ENCODE results near the gene SCFD1. TPM values are rescaled to one million over a fixed set of nuclear protein-coding genes. Genes with fewer than 3 reads are reported as not detected.
"Not testable (repeated sequence)": the region's sequence is repeated elsewhere in the genome, so short reads cannot be mapped to it uniquely, and the experiment has no call there.

The SCFD1 gene
- total and polyA plus RNA-seq, 2 donors (not counting 1 experiment from before 2014, with no cell fraction given), result 110 to 129 TPM

DNA sequence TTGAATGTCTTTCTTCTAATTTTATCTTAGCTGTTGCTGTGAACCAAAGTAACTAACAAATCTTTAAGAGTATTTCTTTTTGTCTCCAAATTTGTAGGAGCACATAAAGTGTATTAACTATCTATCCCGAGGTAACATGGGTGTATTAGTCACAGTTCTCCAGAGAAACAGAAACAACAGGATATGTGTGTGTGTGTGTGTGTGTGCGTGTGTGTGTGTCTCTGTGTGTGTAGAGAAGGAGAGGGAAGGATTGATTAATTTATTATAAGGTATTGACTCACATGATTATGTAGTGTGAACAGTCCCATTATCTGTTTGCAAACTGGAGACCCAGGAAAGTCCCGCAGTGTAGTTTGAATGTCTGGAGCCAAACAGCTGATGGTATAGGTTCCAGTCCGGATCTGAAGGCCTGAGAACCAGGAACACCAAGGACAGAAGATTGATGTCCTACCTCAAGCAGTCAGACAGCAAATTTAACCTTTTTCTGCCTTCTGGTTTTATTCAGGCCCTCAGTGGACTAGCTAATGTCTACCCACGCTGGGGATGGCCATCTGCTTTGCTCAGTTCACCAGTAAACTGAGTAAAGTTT lies 48.8 kb upstream of the SCFD1 start:
- no peak overlapping the region for H3K27ac ChIP-seq (ENCODE audit: insufficient read depth, low read length)
- H3K9ac ChIP-seq (ENCODE audit: insufficient read depth, low read length), result no peak overlapping the region
- no peak overlapping the region for H3K4me3 ChIP-seq (replicated peaks in 1 of 4; ENCODE audit: control extremely low read depth in 1 of 4, insufficient read depth in 1 of 4, low read depth in 3 of 4, low read length in 4 of 4)
- H4K20me1 ChIP-seq (ENCODE audit: control insufficient read depth, extremely low read depth, insufficient read depth, low read length), result no peaks in the 10 kb centered on the region
- H3K9me3 ChIP-seq (ENCODE audit: control insufficient read depth, insufficient read depth, low read depth, low read length), result no peaks in the 10 kb centered on the region
- no peak overlapping the region for H3K4me2 ChIP-seq (ENCODE audit: extremely low read depth, insufficient read depth, low read length)
- no peak overlapping the region for H2AFZ ChIP-seq (ENCODE audit: low read length)
- no peaks in the 10 kb centered on the region for H3K27me3 ChIP-seq (ENCODE audit: control insufficient read depth, insufficient read depth, low read length)
- H3K4me1 ChIP-seq (ENCODE audit: control insufficient read depth, extremely low read depth, insufficient read depth, low read length), result peaks cover 8% of the 10 kb centered on the region
- no peak for TF ChIP-seq EZH2 (IDR thresholded peaks at IDR 0.05; ENCODE audit: low read length, missing control alignments)
- TF ChIP-seq, protein P1, sequence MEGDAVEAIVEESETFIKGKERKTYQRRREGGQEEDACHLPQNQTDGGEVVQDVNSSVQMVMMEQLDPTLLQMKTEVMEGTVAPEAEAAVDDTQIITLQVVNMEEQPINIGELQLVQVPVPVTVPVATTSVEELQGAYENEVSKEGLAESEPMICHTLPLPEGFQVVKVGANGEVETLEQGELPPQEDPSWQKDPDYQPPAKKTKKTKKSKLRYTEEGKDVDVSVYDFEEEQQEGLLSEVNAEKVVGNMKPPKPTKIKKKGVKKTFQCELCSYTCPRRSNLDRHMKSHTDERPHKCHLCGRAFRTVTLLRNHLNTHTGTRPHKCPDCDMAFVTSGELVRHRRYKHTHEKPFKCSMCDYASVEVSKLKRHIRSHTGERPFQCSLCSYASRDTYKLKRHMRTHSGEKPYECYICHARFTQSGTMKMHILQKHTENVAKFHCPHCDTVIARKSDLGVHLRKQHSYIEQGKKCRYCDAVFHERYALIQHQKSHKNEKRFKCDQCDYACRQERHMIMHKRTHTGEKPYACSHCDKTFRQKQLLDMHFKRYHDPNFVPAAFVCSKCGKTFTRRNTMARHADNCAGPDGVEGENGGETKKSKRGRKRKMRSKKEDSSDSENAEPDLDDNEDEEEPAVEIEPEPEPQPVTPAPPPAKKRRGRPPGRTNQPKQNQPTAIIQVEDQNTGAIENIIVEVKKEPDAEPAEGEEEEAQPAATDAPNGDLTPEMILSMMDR (conservative IDR thresholded peaks at IDR 0.05 in 1 of 2, IDR thresholded peaks at IDR 0.05 in 1 of 2; ENCODE audit: low read depth in 1 of 2, low read length in 2 of 2), result no peak
- no peaks in the 10 kb centered on the region for H3K36me3 ChIP-seq (ENCODE audit: control insufficient read depth, insufficient read depth, low read length)
- peaks cover 98% of the 10 kb centered on the region for H3K79me2 ChIP-seq (ENCODE audit: control insufficient read depth, insufficient read depth, low read length)
- DNase-seq (ENCODE audit: low read depth in 2 of 2), result peak; percentile 46 to 69

DNA sequence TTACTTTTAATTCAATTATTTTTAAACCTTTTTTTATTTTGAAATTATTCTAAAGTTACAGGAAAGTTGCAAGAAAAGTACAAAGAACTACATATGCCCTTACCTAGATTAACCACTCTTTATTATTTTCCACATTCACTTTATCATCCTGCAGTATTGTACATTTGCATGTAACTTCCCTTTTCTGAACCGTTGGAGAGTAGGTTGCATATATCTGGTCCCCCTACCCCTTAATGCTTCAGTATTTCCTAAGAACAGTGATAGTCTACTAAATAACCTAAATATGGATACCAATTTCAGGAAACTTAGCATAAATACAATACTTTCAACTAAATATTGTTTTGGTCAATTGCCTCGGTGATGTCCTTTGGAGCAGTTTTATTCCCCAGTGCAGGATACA lies 48.2 kb upstream of the SCFD1 start:
- no peak overlapping the region for H3K27ac ChIP-seq (ENCODE audit: insufficient read depth, low read length)
- no peaks in the 10 kb centered on the region for H4K20me1 ChIP-seq (ENCODE audit: control insufficient read depth, extremely low read depth, insufficient read depth, low read length)
- H3K36me3 ChIP-seq (ENCODE audit: control insufficient read depth, insufficient read depth, low read length), result no peaks in the 10 kb centered on the region
- DNase-seq (ENCODE audit: low read depth in 2 of 2), result no peak
- H3K4me2 ChIP-seq (ENCODE audit: extremely low read depth, insufficient read depth, low read length), result no peak overlapping the region
- TF ChIP-seq, protein P1 (conservative IDR thresholded peaks at IDR 0.05 in 1 of 2, IDR thresholded peaks at IDR 0.05 in 1 of 2; ENCODE audit: low read depth in 1 of 2, low read length in 2 of 2), result no peak
- TF ChIP-seq EZH2 (IDR thresholded peaks at IDR 0.05; ENCODE audit: low read length, missing control alignments), result no peak
- no peaks in the 10 kb centered on the region for H3K27me3 ChIP-seq (ENCODE audit: control insufficient read depth, insufficient read depth, low read length)
- no peak overlapping the region for H2AFZ ChIP-seq (ENCODE audit: low read length)
- H3K9ac ChIP-seq (ENCODE audit: insufficient read depth, low read length), result no peak overlapping the region
- peaks cover 98% of the 10 kb centered on the region for H3K79me2 ChIP-seq (ENCODE audit: control insufficient read depth, insufficient read depth, low read length)
- no peaks in the 10 kb centered on the region for H3K9me3 ChIP-seq (ENCODE audit: control insufficient read depth, insufficient read depth, low read depth, low read length)
- no peak overlapping the region for H3K4me3 ChIP-seq (replicated peaks in 1 of 4; ENCODE audit: control extremely low read depth in 1 of 4, insufficient read depth in 1 of 4, low read depth in 3 of 4, low read length in 4 of 4)
- peaks cover 8% of the 10 kb centered on the region for H3K4me1 ChIP-seq (ENCODE audit: control insufficient read depth, extremely low read depth, insufficient read depth, low read length)

DNA sequence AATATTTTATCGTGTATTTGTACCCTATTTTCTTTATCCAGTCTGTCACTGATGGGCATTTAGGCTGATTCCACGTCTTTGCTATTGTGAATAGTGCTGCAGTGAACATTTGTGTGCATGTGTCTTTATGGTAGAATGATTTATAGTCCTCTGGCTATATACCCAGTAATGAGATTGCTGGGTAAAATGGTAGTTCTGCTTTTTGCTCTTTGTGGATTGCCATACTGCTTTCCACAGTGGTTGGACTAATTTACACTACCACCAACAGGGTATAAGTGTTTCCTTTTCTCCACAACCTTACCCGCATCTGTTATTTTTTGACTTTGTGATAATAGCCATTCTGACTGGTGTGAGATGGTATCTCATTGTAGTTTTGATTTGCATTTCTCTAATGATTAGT lies 47.3 kb upstream of the SCFD1 start:
- H3K27ac ChIP-seq (ENCODE audit: insufficient read depth, low read length); H3K27me3 ChIP-seq (ENCODE audit: control insufficient read depth, insufficient read depth, low read length); H3K4me2 ChIP-seq (ENCODE audit: extremely low read depth, insufficient read depth, low read length); H3K9ac ChIP-seq (ENCODE audit: insufficient read depth, low read length); H3K36me3 ChIP-seq (ENCODE audit: control insufficient read depth, insufficient read depth, low read length); H2AFZ ChIP-seq (ENCODE audit: low read length); H3K9me3 ChIP-seq (ENCODE audit: control insufficient read depth, insufficient read depth, low read depth, low read length); H4K20me1 ChIP-seq (ENCODE audit: control insufficient read depth, extremely low read depth, insufficient read depth, low read length); H3K4me1 ChIP-seq (ENCODE audit: control insufficient read depth, extremely low read depth, insufficient read depth, low read length); DNase-seq (ENCODE audit: low read depth in 2 of 2); H3K4me3 ChIP-seq (replicated peaks in 1 of 4; ENCODE audit: control extremely low read depth in 1 of 4, insufficient read depth in 1 of 4, low read depth in 3 of 4, low read length in 4 of 4): not testable (repeated sequence)
- peaks cover 98% of the 10 kb centered on the region for H3K79me2 ChIP-seq (ENCODE audit: control insufficient read depth, insufficient read depth, low read length)

DNA sequence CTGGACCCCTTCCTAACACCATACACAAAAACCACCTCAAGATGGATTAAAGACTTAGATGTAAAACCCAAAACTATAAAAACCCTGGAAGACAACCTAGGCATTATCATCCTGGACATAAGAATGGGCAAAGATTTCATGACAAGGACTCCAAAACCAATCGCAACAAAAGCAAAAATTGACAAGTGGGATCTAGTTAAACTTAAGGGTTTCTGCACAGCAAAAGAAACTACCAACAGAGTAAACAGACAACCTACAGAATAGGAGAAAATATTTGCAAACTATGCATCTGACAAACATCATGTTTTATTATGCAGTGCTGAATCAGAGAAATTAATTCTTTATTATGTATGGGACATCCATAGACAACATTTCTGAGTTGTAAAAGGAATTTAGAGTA lies 45.8 kb upstream of the SCFD1 start:
- peaks cover 97% of the 10 kb centered on the region for H3K79me2 ChIP-seq (ENCODE audit: control insufficient read depth, insufficient read depth, low read length)
- not testable (repeated sequence) for H2AFZ ChIP-seq (ENCODE audit: low read length); H3K27ac ChIP-seq (ENCODE audit: insufficient read depth, low read length); DNase-seq (ENCODE audit: low read depth in 2 of 2); H3K9me3 ChIP-seq (ENCODE audit: control insufficient read depth, insufficient read depth, low read depth, low read length); H3K9ac ChIP-seq (ENCODE audit: insufficient read depth, low read length); H3K36me3 ChIP-seq (ENCODE audit: control insufficient read depth, insufficient read depth, low read length); H3K4me2 ChIP-seq (ENCODE audit: extremely low read depth, insufficient read depth, low read length); H3K4me3 ChIP-seq (replicated peaks in 1 of 4; ENCODE audit: control extremely low read depth in 1 of 4, insufficient read depth in 1 of 4, low read depth in 3 of 4, low read length in 4 of 4); H3K4me1 ChIP-seq (ENCODE audit: control insufficient read depth, extremely low read depth, insufficient read depth, low read length); H3K27me3 ChIP-seq (ENCODE audit: control insufficient read depth, insufficient read depth, low read length); H4K20me1 ChIP-seq (ENCODE audit: control insufficient read depth, extremely low read depth, insufficient read depth, low read length)

All from fibroblast of lung (primary cell).